Keratinocyte (primary cell): ENCODE measurements around the gene ACTR3.

ENCODE experiments used
- EZH2 ChIP-seq: IDR thresholded peaks from one replicate; pipeline ENCODE4 v1.6.1; 2012; ENCODE audit warnings: inconsistent platforms, mild to moderate bottlenecking, low read length, moderate library complexity
- TF ChIP-seq, protein P1 (sequence below), 3 experiments: IDR thresholded peaks in 1 of 3; conservative IDR thresholded peaks in 1 of 3; optimal IDR thresholded peaks in 1 of 3; 2 replicates in 2 of 3; 3 replicates in 1 of 3; pipeline versions ENCODE3 to v1.5.1; 2011; ENCODE audit warnings: low read length in 3 of 3, mild to moderate bottlenecking in 3 of 3, moderate library complexity in 2 of 3, control low read depth in 1 of 3, inconsistent platforms in 1 of 3; ENCODE audit not compliant: insufficient read depth in 2 of 3; ENCODE audit errors: extremely low read depth in 1 of 3

DNA sequence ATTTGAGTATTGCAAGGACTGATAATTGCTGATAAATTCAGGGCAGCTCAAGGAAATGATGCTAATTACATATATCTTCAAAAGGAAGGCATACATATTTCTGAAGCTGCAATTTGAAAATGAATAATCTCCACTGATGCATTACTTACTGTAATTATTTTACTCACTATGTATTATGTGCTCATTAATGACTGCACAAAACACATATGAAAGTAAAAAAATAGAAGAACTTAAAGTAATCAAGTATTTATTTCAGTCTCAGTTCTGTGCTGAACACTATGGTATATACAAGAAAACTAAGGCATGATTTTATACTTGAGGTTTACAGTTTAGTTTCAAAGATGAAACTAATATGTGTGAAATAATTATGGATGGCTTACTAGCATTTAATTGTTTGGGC is 9.3 kb downstream of the ACTR3 start:
- TF ChIP-seq, protein P1, sequence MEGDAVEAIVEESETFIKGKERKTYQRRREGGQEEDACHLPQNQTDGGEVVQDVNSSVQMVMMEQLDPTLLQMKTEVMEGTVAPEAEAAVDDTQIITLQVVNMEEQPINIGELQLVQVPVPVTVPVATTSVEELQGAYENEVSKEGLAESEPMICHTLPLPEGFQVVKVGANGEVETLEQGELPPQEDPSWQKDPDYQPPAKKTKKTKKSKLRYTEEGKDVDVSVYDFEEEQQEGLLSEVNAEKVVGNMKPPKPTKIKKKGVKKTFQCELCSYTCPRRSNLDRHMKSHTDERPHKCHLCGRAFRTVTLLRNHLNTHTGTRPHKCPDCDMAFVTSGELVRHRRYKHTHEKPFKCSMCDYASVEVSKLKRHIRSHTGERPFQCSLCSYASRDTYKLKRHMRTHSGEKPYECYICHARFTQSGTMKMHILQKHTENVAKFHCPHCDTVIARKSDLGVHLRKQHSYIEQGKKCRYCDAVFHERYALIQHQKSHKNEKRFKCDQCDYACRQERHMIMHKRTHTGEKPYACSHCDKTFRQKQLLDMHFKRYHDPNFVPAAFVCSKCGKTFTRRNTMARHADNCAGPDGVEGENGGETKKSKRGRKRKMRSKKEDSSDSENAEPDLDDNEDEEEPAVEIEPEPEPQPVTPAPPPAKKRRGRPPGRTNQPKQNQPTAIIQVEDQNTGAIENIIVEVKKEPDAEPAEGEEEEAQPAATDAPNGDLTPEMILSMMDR (optimal IDR thresholded peaks at IDR 0.05 in 1 of 3, IDR thresholded peaks at IDR 0.05 in 1 of 3, conservative IDR thresholded peaks at IDR 0.05 in 1 of 3; ENCODE audit: extremely low read depth in 1 of 3, insufficient read depth in 2 of 3, low read length in 3 of 3), result no peak
- TF ChIP-seq EZH2, result no peak
